Suppressor macrophage (primary cell): ENCODE data around the gene ELAPOR1.

ENCODE experiments used
- DNase-seq, 4 experiments: peaks; one replicate each; pipeline ENCODE4 v3.0.0-alpha.2; 2020 to 2022
- total RNA-seq, 17 experiments: gene quantifications; one replicate each; lab custom pipeline; 2026; ENCODE audit warnings: mixed read lengths in 6 of 17, inconsistent platforms in 3 of 17; lab: John Stamatoyannopoulos, UW

ELAPOR1 gene, protein sequence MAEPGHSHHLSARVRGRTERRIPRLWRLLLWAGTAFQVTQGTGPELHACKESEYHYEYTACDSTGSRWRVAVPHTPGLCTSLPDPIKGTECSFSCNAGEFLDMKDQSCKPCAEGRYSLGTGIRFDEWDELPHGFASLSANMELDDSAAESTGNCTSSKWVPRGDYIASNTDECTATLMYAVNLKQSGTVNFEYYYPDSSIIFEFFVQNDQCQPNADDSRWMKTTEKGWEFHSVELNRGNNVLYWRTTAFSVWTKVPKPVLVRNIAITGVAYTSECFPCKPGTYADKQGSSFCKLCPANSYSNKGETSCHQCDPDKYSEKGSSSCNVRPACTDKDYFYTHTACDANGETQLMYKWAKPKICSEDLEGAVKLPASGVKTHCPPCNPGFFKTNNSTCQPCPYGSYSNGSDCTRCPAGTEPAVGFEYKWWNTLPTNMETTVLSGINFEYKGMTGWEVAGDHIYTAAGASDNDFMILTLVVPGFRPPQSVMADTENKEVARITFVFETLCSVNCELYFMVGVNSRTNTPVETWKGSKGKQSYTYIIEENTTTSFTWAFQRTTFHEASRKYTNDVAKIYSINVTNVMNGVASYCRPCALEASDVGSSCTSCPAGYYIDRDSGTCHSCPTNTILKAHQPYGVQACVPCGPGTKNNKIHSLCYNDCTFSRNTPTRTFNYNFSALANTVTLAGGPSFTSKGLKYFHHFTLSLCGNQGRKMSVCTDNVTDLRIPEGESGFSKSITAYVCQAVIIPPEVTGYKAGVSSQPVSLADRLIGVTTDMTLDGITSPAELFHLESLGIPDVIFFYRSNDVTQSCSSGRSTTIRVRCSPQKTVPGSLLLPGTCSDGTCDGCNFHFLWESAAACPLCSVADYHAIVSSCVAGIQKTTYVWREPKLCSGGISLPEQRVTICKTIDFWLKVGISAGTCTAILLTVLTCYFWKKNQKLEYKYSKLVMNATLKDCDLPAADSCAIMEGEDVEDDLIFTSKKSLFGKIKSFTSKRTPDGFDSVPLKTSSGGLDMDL
- 0 to 7.6 (median 0.08) reads per million in 17 experiments for total RNA-seq

DNA sequence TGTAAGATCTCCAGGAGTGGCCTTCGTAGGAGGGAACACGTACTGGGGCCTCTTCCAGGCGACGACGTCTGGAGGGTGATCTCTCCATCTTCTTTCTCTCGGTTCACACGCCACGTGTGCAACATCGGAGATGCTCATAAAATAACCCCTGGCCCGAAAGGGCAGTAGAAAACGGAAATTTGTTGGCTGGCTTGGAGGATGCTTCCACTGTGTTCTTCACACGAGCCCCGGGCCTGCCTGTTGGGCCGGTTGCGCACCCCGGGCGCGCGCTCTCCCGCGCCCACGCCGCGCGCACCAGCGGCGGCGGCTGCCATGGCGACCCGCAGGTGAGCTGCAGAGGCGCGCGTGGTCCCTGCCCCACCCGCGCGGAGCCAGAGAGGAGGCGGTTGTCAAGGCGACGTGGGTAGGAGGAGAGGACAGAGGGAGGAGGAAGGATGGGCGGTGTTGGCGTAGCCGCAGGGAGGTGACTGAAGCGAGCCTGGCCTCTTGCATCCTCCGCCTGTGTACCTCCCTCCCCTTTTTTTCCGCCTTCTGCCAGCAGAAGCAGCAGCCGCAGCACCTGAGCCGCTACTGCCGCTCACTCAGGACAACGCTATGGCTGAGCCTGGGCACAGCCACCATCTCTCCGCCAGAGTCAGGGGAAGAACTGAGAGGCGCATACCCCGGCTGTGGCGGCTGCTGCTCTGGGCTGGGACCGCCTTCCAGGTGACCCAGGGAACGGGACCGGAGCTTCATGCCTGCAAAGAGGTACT is at the start of gene ELAPOR1:
TSS of gene ELAPOR1 (plus strand) at position 526 of the 752 bp plus-strand sequence. CDS start at position 595, 69 bp downstream.
- peak in 2 of 4 experiments; percentile 13 to 45 for DNase-seq

DNA sequence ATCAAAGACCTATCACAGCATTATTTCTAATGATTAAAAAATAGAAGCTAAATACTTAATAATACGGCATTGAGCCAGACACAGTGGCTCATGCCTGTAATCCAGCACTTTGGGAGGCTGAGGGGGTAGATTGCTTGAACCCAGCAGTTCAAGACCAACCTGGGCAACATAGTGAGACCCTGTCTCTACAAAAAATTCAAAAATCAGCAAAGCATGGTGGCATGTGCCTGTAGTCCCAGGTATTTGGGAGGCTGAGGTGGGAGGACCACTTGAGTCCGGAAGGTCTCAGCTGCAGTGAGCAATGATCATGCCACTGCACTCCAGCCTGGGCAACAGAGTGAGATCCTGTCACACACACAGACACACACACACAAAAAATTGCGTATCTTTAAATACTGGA is 48.8 kb upstream of the ELAPOR1 start:
- no peak for DNase-seq

DNA sequence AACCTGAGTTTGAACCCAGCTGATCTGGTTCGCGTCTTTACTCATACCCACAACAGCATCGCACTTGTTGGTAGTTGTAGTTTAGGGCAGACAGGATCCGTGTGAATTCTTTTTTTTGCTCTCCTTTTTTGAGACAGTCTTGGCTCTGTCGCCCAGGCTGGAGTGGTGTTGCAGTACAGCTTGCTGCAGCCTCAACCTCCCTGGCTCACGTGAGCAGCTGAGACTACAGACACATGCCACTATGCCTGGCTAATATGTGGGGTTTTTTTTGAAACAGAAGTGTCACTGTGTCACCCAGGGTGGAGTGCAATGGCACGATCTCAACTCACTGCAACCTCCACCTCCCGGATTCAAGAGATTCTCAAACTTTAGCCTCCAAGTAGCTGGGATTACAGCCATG is 46.0 kb upstream of the ELAPOR1 start:
- no peak for DNase-seq

DNA sequence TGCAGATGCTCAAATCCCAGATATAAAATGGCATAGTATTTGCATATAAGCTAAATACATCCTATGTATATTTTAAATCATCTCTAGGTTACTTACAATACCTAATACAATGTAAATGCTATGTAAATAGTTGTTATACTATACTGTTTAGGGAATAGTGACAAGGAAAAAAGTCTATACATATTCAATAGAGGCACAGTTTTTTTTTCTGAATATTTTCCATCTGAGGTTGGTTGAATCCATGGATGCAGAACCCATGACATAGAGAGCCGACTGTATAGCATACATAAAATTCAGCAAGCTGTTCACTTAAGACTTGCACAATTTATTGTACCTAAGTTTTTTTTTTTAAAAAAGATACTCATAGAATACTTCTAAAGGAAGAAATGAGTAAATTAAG is 44.6 kb upstream of the ELAPOR1 start:
- DNase-seq = no peak

DNA sequence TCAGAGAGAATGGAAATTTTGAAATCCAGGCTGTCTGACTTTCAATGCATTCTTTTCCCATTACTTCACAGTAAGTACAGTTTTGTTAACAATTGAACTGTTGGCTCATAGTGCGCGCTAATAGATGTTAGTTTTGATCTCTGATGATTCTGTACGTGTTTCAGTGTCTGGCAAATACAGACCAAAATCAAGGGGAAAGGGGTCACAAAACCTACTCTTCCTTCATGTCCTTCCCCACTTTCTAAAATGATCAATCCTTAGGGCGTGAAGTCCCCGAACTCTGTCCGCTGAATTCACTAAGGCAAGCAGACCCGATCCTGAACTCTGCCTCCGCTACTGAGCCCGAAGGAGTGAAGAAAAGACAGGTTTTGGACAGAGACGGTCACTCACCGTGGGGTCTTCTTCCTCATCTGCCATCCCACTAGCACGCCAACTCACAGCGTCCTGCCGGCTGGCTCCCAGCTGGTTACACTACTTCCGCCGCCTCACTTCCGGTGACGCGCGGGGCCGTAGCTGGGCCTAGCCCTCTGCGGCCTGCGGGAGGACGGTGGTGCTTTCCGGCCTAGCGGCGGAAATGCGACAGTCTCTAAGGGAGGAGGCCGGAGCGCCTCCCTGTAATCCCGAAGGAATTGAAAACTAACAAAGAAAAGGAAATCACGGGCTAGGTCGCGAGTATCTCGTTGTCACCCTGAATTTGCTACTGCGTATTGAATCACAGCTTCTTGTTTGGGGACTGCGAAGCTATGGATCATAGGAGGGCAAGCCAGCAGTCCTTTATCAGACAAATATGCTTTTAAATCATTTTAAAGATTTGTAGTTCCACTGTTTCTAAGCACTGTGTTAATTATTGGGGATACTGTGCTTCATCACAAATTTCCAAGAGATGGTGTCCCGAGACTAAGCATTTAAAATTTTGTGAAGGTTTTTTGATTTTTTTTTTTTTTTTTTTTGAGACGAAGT is 38.1 kb upstream of the ELAPOR1 start, which contains the start of gene TAF13:
TSS of gene TAF13 (minus strand) at position 473 of the 960 bp plus-strand sequence. CDS start at position 417, 56 bp downstream.
- DNase-seq = peak; percentile 97 to 99 (median 98)

DNA sequence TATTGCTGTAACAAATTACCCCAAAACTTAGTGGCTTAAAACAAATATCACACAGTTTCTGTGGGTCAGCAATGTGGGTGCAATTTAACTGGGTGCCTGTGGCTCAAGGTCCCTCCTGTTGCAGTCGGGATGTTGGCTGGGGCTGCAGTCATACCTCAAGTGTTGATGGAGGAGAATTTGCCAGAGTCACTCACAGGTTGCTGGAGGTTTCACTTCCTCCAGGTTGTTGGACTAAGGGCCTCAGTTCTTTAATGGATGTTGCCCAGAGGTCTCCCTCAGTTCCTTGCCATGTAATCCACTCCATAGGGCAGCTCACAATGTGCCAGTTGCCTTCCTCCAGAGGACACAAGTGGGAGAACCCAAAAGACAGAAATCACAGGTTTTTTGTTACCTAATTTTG is 35.6 kb upstream of the ELAPOR1 start:
- DNase-seq = no peak

DNA sequence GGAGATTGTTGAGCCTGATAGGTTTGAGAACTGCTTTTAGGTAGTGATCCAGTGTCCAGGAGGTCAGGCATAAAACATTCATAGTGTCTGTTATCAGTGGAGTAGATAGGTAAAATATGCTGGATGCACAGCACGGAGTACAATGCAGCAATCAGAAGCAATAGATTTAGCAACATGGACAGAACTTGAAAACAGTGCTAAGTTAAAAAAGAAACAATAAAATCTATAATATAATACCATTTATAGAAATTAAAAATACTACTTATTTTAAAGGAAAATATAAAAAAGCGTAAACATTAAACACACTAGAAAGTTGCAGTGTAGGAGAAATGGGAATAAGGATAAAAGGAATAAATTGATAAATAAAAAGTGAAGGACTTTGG is 34.7 kb upstream of the ELAPOR1 start:
- no peak for DNase-seq

DNA sequence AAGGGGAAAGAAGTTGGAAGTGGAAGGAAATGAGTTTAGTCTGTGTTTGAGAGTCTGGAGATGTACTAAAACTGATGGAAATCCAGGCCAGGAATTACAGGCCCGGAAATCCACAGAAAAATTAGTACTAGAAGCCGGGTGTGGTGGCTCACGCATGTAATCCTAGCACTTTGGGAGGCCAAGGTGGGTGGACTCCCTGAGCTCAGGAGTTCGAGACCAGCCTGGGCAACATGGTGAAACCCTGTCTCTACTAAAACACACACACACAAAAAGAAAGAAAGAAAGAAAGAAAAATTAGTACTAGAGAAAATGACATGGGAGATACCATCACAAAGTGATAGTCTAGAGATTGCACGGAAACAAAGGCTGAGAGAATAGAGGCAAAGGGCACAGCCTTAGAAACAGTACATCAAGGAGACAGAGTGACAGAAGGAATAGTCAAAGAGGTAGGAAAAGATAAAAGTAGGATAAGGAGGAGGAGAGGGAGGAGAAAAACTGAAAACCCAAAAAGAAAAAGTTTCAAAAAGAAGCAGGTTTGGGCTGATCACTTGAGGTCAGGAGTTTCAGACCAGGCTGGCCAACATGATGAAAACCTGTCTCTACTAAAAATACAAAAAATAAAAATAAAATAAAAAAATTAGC is 33.4 kb upstream of the ELAPOR1 start:
- DNase-seq = no peak

DNA sequence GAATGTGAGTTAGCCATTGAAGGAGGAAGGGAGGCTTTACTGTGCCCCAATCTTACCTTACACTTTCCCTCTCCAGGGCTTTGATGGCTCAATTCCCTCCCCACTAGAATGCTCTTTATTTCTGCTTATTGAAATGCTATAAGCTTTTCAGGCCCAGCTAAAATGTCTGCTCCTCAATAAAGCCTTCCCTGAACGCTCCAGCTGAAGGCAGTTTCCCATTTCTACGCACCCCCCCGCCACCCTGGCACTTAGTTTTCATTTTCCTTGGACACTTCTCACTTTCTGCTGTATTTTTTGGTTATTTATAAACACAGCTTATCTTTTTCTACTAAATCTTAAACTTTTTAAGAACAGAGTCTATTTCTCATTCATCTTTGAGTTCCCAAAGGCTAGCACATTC is 30.4 kb upstream of the ELAPOR1 start:
- DNase-seq = no peak

DNA sequence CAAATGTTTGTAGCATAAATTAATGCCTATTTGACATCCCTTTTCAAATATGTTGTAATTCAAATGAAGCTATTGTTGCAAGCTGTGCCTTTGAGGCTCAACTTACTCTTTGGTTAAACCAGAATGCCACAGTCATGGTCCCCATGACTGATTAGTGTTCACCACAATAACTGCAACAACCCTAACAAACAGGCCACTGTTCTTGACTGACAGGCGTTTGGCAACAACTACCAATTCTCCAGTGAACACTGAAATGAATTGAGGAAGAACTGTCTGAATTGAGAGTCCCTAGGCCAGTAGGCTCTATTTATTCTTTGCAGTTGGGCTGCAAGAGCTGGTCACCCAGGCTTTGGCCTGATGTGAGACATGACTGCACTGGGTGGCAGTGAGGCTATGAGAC is 30.0 kb upstream of the ELAPOR1 start:
- peak in 1 of 4 experiments; percentile 19 for DNase-seq

DNA sequence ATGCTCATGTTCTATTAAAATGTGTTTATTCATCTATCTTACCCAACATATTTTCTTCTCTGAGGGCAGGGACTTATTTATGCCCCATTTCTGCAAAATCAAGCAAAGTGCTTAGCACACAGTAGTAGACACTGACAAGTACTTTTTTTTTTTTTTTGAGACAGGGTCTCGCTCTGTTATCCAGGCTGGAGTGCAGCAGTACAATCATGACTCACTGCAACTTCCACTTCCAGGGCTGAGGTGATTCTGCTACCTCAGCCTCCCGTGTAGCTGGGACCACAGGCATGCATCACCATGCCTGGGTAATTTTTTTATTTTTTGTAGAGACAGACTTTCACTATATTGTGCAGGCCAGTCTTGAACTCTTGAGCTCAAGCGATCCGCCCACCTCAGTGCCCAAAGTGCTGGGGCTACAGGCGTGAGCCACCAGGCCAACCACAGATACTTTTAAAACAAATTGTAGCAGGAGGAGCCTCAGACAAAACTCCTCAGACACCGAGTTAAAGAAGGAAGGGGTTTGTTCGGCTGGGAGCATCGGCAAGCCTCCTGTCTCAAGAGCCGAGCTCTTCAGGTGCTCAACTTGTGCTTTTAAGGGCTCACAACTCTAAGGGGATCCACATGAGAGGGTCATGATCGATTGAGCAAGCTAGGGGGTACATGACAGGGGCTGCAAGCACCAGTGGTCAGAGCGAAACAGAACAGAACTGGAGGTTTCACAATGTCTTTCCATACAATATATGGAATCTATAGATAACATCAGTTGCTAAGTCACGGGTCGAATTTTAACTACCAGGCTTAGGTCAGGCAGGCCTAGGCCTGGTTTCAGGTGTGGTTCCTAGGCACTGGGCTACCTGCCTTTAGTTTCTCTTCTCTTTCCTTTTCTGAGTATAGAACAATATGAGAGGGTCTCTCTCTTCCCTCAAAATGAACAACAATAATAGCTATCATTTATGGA is 29.1 kb upstream of the ELAPOR1 start:
- DNase-seq = no peak

DNA sequence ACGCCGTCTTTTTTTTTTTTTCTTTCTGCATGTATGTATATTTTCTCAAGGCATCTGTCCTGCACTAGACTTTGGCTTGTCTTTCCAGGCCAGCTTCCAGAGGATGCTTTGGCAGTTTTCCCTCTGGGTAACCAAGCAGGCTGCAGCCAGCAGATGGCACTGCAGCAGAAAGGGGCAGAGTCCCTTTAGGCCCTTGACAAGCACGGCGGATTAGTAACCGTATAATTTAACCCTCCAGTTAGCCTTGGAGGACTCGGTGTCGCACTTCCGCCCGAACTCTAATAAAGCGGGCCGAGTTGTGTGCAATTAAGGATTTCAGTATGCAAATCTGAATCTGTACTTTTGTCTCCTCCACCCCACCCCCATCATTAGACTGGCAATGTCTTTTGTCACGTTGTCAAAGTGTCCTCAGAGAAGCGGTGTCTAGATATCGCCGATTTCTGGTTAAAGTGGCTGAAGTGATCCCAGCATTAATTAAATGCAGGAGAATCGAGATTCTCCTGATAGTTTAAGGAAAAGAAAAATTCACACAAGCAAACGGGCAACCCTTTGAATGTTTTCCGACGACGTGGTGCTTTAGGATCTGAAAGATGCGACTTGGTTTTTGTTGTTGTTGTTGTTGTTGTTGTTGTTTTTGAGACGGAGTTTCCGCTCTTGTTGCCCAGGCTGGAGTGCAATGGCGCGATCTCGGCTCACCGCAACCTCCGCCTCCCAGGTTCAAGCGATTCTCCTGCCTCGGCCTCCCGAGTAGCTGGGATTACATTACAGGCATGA is 24.5 kb upstream of the ELAPOR1 start:
- DNase-seq = peak; percentile 35 to 83 (median 60)

DNA sequence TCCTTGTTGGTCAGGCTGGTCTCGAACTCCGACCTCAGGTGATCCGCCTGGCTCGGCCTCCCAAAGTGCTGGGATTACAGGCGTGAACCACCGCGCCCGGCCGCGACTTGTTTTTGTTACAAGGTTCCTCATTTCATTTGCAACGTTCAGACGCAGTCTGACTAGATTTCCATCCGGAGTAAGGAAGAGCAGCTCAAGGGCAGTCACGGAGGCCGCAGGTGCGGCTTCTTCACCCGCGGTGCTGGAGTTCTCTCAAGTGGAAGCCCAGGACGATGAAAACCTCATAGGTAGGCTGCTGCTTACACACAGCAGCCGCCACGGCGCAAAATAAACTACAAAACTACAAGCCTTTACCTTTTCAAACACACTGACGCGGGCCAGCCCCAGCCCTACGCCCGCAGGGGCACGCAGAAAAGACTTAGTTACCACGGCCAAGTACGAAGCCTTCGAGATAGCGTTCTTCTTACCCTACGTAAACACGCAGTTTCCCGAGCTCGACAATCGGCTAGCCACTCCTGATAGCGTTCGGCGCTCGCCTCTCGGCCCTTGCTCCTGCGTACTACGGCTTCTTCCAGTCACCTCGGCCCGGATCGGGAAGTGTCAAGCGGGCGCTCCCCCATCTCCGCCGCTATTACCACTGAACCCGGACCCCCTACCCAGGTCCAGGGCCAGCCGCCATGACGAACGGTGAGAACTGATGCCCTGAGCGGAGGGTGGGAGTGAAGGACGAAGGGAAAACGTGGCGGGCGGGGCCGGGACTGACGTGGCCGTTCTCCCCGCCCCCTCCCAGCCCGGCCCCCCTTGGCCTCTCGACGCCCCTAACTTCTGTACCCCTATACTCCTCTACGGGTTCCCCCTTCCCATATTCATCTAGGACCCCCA is 23.5 kb upstream of the ELAPOR1 start, which contains the start of gene TMEM167B:
TSS of gene TMEM167B (plus strand) at position 569 of the 882 bp plus-strand sequence. CDS start at position 678, 109 bp downstream.
- DNase-seq = peak; percentile 93 to 97 (median 96)

DNA sequence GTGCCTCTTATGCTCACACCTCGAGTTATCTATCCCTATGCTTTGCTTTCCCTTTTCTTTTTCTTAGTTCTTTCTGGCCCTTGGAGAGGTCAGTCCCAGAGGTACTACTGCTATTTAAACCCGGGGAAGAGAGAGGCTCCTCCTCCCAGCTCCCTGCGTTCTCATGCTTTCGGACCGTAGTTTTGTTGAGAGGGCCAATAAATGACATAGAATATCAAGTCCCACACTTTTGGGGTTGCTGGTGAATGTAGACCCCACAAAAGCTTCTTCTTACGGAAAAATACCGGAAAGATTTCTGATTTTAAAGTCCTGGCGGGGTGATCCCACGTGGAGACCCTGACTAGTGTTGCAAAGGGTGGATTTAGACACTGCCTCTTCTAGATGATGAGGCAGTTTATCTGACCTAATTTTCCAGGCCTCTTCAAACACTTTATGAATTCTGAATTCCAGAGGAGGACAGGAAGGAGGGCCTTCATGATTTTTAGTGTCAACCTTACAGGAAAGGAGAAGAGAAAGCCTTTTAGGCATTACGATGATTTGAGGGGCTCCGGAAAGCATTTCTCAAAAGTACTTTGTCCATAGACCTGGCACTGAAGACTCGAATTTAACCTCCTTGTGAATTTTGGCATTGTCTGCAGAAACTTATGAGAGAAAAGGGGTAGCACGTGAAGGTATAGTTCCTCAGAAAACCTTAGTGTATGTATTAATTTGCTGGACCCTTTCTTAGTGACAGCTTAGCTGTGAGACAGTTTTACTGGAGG is 22.7 kb upstream of the ELAPOR1 start:
- DNase-seq = peak; percentile 46 to 72 (median 66)

DNA sequence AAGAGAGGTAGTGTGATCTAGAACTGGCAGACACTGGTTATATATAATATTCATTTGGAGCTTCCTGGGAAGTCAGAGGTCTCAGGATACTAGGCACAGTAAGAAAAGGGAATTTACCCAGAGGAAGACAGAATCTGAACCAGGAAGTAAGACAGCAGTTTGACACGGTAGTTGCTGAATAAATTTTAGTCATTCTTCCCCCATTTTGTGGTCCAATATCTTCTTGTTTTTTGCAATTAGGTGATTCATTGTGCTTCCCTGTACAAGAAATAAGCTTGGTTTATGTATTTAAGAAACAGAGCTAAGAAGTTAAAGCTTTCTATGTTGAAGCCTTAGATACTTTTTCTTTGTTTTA is 22.1 kb upstream of the ELAPOR1 start:
- peak; percentile 40 to 85 (median 62) for DNase-seq

DNA sequence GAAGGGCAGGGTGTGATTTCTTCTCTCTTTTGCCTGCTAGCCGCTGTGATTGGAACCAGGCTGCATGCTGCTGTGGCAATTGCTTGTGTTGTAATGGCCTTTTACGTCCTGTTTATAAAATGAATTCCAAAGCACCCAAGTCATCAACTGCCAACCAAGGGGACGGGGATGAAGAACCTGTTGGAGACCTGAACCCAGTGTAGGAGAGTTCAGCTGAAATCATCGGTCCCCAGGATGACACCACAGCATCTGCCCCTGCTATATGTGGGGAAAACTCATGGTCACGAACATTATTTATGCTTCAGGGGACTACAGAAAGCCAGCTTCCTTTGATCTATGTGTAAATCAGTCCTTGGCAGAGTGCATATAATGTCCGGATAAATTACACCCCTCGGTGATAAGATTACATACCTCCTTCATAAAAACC is 19.5 kb upstream of the ELAPOR1 start:
- DNase-seq = no peak

DNA sequence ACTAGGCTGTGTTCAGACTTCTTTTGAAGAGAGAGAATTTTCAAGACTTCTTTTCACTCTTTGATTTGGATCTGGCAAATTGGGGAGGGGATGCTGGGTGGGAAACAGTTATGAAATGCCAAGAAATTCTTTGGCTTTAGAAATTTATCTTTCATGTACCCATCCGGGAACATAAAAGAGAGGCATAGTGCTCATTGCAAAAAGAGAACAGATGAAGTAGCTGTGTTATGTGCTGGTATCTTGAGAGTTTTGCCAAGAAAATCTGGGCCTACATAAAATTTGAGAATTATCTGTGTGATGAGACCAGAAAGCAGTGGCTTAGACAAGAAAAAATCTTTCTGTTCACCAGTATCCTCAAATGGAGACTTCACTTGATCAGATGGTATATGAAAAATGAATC is 19.0 kb upstream of the ELAPOR1 start:
- no peak for DNase-seq
